ENCODE data around the gene QARS1. TPM values are rescaled to one million over a fixed set of nuclear protein-coding genes. Genes with fewer than 3 reads are reported as not detected.
A peak's percentile ranks its signal among the peaks of the same experiment; 100 is the strongest.

The QARS1 gene
- total and polyA plus RNA-seq, 2 of the 8 experiments (the other 6 are each of a cell fraction or from before 2014, with no cell fraction given): 353 to 581 TPM

- no peak; the same call in 1 of the 2 replicates for TF ChIP-seq ATF2 (IDR thresholded peaks at IDR 0.05; ENCODE audit: low read length)
- peak; percentile 97 for TF ChIP-seq YY1 (IDR thresholded peaks at IDR 0.05; ENCODE audit: low read depth, low read length)
- peak; percentile 95; the same call in 1 of the 2 replicates for TF ChIP-seq EGR1 (IDR thresholded peaks at IDR 0.05; ENCODE audit: borderline replicate concordance, low read depth, low read length)
- TF ChIP-seq SAP30 (IDR thresholded peaks at IDR 0.05; ENCODE audit: insufficient read depth, insufficient replicate concordance, low read length): no peak
- no peak for TF ChIP-seq EP300 (IDR thresholded peaks at IDR 0.05; ENCODE audit: borderline replicate concordance in 1 of 2, low read depth in 2 of 2, low read length in 2 of 2)
- TF ChIP-seq KDM4A (IDR thresholded peaks at IDR 0.05; ENCODE audit: low read depth, low read length, severe bottlenecking): peak; percentile 100
- TF ChIP-seq ASH2L (IDR thresholded peaks at IDR 0.05; ENCODE audit: low read length): peak; percentile 67
- TF ChIP-seq CBX8 (IDR thresholded peaks at IDR 0.05; ENCODE audit: borderline replicate concordance, low read depth, low read length): no peak
- no peak for TF ChIP-seq RFX5 (IDR thresholded peaks at IDR 0.05; ENCODE audit: borderline replicate concordance, low read depth, low read length)
- TF ChIP-seq ZNF274 (IDR thresholded peaks at IDR 0.05; ENCODE audit: borderline replicate concordance, extremely low read depth, low read length): no peak
- TF ChIP-seq SP1 (IDR thresholded peaks at IDR 0.05; ENCODE audit: low read depth, low read length): peak; percentile 63
- peak; percentile 100 for TF ChIP-seq CHD2 (IDR thresholded peaks at IDR 0.05; ENCODE audit: low read length)
- no peak for TF ChIP-seq HDAC6 (IDR thresholded peaks at IDR 0.05; ENCODE audit: low read depth, low read length)
- TF ChIP-seq CHD1 (IDR thresholded peaks at IDR 0.05; ENCODE audit: low read depth, low read length): no peak
- peak; percentile 61 to 78 (median 65) for TF ChIP-seq CTCF (IDR thresholded peaks at IDR 0.05; ENCODE audit: control extremely low read depth in 1 of 3, insufficient read depth in 1 of 3, low read depth in 1 of 3, low read length in 3 of 3)
- no peak; the same call in 1 of the 2 replicates for TF ChIP-seq GTF2F1 (IDR thresholded peaks at IDR 0.05; ENCODE audit: borderline replicate concordance, low read depth, low read length)
- TF ChIP-seq JUND (IDR thresholded peaks at IDR 0.05; ENCODE audit: low read length): no peak
- TF ChIP-seq CREB1 (IDR thresholded peaks at IDR 0.05): no peak
- no peak for TF ChIP-seq RNF2 (IDR thresholded peaks at IDR 0.05; ENCODE audit: borderline replicate concordance, low read depth, low read length, missing control alignments, poor library complexity, severe bottlenecking)
Observed at GRCh38 chr3:49093853-49094767, 10.4 kb downstream of the QARS1 start, which contains the start of gene QRICH1 (continued).

Data from H1 (cell line).